ENCODE data around the gene CCDC102A.
A peak's percentile ranks its signal among the peaks of the same experiment; 100 is the strongest.

CCDC102A gene

DNA sequence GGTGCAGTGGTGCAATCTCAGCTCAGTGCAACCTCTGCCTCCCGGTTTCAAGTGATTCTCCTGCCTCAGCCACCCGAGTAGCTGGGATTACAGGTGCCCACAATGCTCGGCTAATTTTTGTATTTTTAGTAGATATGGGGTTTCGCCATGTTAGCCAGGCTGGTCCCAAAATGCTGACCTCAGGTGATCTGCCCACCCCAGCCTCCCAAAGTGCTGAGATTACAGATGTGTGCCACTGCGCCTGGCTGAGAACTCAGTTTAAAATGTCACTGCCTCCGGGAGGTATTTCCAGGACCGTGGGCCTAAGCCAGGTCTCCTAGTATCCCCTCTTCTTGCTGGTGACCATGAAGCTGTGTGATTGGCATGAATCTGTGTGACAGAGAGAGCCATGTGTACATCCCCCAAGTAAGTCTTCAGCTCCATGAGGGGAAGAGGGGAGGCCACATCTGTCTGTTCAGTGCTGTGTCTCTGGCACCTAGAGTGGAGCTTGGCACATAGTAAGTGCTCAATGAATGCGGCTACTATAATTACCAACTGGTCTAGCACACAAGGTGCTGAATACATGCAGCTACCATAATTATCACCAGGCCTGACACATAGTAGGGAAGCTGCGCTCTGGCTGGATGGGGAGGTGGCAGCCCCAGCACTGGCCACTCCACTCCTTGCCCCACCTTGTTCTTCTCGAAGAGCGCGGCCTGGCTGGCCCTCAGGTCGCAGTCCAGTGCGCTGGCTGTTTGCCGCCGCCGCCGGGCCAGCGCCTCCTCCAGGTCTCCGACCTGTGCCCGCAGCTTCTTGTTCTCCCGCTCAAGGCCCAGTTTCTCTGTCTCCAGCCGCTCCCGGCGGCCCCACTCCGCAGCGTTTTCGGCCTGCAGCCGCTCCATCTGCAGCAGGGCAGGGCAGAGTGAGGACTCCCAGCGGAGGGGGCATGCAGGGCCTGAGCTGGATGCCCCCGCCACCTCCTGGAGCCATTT lies 18.7 kb downstream of the CCDC102A start:
- DNase-seq: no peak

DNA sequence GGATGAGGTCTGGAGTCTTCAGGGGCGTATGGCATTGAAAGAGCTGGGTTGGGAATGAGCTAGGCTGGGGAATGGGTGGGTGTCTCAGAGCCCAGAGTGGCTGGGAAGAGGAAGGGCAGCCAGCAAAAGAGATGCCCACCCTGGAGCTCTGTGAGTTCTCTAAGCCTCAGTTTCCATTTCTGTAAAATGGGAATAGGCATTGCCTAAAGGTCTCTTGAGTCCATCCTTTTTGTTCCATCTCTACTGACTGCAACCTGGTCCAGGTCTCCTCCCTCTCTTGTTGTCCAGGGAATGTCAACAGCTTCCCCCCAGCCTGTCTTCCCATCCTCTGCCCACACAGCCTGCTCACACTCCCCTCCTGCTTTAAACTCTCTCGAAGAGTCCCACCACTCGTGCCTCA lies 19.6 kb downstream of the CCDC102A start:
- no peak for DNase-seq

DNA sequence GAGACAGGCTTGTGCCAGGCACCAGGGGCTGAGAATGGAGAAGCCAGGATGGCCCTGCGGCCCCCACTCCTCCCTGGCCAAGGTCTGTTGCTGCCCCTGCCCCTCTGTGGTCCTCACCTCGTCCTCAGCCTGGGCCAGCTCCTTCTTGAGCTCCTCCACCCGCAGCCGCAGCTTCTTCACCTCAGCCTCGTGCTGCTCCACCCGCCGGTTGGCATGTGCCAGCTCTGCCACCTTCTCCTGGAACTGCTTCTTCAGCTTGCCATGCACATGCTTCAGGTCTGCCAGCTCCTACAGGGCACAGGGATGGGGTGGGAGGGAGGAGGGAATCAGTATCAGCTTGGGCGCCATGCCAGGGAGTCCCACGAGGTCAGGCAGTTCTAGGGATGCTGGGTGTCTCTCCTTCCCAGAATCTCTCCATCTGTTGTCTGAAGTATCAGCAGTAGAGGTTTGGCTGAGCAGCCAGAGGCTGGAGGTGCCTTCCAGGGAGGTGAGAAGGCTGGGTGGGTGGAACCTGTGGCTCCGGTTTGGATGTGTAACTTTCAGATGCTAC lies 20.1 kb downstream of the CCDC102A start:
- no peak for DNase-seq

GRCh38 chr16:57514791-57515600 lies 21.4 kb downstream of the CCDC102A start:
- DNase-seq: no peak

GRCh38 chr16:57514371-57514770 lies 22.0 kb downstream of the CCDC102A start:
- DNase-seq: no peak

DNA sequence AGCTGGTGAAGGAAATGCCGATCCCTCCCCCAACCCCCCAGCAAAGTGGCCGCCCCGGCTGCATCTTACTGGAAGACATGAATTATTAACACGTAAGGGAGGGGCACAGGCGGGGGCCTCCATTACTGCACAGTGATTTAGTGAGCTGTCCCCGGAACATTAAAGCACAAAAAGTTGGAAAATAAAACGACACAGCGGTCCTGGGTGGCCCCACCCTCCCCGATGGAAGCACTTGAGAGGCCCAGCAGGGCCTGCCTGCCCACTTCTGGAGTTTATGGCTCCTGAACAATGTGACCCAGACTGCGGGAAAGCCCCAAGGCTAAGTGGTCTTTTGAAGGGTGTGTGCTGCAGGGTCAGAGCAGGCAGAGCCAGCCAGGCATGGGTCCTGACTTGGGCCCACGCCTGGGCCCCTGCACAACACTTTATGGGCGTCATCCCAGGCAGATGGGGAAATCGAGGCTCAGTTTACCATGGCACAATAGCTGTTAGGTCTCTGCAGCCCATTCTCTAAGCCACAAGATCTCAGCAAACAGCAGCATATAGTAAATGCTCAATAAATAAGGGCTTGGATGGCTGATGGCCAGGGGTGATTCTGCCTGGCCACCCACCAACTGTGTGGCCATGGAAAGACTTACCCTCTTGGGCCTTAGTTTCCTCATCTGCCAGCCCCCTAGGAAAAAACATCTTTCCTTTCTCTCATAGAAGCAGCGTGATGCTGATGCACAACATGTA lies 22.8 kb downstream of the CCDC102A start:
- no peak for DNase-seq

DNA sequence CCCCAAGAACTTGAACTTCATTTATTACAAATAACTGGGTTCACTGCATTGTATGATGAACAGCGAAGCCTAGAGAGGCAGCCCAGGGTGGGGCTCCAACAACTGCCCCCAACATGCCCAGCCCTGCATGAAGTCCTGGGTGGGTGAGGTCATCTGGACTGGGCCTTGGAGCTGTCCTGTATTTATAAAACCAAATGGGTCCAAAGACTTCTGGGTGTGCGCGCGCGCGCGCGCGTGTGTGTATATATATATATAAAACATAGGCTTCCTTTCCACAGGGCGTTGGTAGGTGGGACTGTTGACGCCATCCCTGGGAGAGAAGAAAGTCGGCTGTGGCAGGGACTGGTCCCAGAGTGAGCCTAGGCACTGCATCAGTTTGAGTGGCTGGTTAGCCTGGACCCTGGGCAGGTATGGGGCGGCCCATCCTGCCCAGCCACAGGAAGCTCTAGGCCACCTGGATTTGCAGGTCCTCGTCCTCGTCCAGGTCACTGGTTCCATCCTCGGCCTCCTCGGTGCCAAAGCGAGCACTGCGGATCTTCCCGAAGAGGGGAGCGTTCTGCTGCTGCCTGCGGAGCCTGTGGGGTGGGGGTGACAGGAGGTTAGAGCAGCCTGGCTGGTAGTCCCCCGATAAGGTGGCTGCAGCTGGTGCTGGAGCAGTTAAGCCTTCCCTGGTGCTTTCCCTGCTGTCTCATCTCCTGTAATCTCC lies 23.9 kb downstream of the CCDC102A start:
- no peak for DNase-seq

DNA sequence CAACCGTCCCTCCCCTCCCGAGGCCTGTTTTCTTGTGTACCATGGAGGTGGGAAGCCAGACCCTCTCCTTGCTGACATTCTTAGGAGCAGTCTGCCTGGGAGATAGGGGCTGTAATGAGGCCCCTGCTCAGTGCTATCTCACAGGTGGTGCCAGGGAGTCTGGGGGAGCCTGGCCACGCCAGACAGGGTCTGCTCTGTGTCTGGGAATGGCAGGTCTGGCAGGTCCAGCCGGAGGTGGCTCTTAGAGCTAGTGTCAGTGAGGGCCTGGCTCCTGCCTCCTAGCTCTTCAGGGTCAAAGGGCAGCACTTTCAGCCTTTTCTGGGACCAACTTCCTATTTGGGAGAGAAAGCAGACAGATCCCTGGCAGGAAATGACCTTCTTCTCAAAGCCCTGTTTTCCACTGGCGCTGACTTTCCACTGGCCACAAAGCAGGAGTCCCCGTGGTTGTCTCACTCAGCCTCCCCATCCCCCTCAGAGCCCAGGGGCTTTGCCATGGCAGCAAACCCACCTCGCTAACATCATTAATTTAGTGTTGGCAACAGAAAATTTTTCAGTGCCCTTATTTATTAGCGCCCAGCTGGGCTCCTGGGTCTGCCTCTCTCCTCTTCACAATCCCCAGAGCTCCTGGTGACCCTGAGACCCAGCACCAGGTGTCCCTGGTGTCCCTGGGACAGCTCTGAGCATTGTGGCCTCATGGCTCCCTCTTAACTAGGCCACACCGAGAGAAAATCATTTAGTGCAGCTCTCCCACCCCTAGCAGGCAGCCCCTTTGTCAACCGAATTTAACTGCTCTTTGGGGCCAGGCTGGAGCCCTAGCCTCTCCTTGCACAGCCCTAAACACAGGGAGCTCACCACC lies 26.1 kb downstream of the CCDC102A start:
- DNase-seq: no peak

DNA sequence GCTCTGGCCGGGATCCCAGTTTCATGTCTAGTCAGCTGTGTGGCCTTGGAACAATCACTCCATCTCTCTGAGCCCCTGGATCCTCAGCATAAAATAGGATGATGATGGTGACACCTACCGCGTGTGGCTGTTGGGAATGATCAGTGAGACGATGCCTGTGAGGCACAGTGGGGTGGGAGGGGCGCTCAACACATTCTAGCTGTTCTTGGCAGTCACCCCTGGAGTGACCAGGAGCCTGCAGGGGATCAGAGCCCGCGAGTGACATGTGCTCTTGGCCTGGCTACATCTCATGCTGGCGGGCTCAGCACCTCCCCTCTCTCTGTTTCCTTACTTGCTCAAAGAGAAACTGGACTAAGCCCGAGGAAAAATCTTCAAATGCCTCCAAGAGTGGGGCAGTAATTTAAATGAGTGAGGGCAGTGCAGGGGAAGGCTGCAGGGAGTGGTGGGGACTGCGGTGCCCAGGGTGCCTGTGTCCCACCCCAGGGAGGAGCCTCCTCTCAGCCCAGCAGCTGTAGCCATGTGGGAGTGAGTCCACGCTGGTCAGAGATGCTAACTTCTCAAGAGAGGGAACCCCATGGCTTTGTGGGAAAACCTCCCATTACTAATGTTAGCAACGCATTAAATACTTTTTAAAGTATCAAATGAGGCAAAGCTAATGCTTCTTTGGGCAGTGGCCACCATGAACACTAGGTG lies 27.0 kb downstream of the CCDC102A start:
- DNase-seq: no peak

GRCh38 chr16:57508035-57508425 lies 28.3 kb downstream of the CCDC102A start:
- no peak for DNase-seq

- DNase-seq: no peak
Measured at GRCh38 chr16:57507136-57508034, 29.0 kb downstream of the CCDC102A start.

DNA sequence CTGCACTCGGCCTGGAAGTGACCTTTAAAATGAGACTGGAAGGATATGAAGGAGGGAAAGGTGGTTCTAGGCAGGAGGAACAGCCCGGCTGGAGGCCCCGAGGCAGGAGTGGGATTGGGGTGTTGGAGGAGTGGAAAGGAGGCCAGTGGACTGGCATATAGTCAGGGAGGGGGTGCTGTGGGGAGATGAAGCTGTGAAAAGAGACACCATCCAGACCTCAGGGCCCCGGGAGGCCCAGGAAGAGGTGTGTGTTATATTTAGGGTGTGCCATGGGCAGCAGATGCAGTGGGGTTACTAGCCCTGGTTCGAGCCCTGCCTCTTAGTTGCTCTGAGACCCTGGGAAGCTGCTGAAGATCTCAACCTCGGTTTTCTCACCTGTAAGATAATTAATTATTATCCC lies 31.2 kb downstream of the CCDC102A start:
- no peak for DNase-seq

- no peak for DNase-seq
Measured at GRCh38 chr16:57504491-57504890, 31.9 kb downstream of the CCDC102A start.

DNA sequence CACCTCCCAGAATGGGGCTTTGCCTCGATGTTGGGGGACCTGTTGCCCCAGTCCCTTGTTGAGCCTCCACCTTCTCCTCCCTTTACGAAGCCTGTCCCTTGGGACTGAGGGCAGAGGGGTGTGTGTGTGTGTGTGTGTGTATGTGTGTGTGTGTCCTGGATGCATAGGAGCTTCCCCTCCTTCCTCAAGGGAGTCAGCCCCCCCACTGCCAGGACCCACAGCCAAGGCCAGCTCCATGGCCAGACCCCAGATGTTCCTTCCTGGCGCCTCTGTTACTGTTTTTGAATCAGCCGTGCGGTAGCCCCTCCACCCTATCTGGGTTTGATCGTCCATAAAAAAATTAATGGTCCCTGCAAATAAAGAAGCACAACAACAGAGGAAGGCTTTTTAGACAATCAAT lies 32.4 kb downstream of the CCDC102A start:
- DNase-seq: no peak

- DNase-seq: peak; percentile 18
Measured at GRCh38 chr16:57503366-57503765, 33.0 kb downstream of the CCDC102A start.

GRCh38 chr16:57502048-57502775 lies 34.2 kb downstream of the CCDC102A start:
- DNase-seq: peak; percentile 34

GRCh38 chr16:57501492-57501891 lies 34.9 kb downstream of the CCDC102A start:
- DNase-seq: no peak

- DNase-seq: no peak
Measured at GRCh38 chr16:57500578-57501111, 35.7 kb downstream of the CCDC102A start.

All from NCI-H1092 (cell line).